Astrocyte (in vitro differentiated cells and primary cell): Measurements from ENCODE around the gene ABCG8.

Source experiments
- EZH2 ChIP-seq: IDR thresholded peaks from 2 replicates; pipeline ENCODE4 v1.6.1; 2012; ENCODE audit warnings: mild to moderate bottlenecking, low read length, inconsistent platforms; ENCODE audit not compliant: insufficient read depth
- TF ChIP-seq, protein P1 (sequence below): IDR thresholded peaks from 2 replicates; pipeline ENCODE4 v1.5.1; 2011; ENCODE audit warnings: low read depth, mild to moderate bottlenecking, inconsistent platforms, low read length, moderate library complexity; ENCODE audit not compliant: insufficient read depth

DNA sequence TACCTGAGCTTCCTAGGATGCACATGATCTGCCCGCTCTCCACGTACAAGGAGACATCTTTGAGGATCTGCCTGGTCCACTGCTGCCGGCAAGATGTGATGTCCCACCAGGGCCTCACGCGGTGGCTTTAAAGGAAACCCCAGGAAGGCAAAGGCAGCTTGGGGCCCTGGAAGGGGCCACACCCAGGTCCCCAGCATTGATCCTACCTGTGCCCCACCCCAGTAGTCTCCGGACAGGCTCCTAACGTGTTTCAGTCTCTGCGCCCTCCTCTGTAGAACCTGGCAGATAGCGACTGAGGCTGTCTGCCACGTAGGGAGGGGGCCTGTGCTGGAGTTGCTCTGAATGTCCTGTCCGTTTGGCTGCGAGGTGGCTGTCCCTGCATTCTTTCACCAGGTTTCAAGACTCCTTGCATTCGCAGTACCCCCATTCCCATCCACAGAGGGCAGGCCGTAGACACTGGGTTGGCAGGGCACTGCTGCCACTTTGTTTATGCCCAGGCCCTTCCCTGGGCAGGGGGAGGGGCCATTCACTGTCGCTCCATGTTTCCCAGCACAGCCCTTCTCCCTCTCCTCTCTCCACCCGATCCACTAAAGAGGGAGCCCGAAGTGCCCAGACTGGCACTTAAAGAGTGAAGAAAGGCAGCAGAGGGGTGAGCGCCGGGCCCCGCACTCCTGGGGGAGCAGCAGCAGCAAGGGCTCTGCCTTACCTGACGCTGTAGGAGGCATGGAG, 776 bp upstream of the ABCG8 start:
- TF ChIP-seq EZH2, result no peak
- TF ChIP-seq, protein P1, sequence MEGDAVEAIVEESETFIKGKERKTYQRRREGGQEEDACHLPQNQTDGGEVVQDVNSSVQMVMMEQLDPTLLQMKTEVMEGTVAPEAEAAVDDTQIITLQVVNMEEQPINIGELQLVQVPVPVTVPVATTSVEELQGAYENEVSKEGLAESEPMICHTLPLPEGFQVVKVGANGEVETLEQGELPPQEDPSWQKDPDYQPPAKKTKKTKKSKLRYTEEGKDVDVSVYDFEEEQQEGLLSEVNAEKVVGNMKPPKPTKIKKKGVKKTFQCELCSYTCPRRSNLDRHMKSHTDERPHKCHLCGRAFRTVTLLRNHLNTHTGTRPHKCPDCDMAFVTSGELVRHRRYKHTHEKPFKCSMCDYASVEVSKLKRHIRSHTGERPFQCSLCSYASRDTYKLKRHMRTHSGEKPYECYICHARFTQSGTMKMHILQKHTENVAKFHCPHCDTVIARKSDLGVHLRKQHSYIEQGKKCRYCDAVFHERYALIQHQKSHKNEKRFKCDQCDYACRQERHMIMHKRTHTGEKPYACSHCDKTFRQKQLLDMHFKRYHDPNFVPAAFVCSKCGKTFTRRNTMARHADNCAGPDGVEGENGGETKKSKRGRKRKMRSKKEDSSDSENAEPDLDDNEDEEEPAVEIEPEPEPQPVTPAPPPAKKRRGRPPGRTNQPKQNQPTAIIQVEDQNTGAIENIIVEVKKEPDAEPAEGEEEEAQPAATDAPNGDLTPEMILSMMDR, result no peak
